HG02798 (cell line): ENCODE measurements around the gene PHLDA2.
"Not testable (repeated sequence)": the region's sequence is repeated elsewhere in the genome, so short reads cannot be mapped to it uniquely, and the experiment has no call there.

Source experiments
- ATAC-seq: cut with Tn5 transposase; IDR thresholded peaks from one replicate; pipeline ENCODE4 v1.9.1; 2021; ENCODE audit warnings: mild to moderate bottlenecking; ENCODE audit not compliant: unreplicated experiment, poor library complexity

The PHLDA2 gene

DNA sequence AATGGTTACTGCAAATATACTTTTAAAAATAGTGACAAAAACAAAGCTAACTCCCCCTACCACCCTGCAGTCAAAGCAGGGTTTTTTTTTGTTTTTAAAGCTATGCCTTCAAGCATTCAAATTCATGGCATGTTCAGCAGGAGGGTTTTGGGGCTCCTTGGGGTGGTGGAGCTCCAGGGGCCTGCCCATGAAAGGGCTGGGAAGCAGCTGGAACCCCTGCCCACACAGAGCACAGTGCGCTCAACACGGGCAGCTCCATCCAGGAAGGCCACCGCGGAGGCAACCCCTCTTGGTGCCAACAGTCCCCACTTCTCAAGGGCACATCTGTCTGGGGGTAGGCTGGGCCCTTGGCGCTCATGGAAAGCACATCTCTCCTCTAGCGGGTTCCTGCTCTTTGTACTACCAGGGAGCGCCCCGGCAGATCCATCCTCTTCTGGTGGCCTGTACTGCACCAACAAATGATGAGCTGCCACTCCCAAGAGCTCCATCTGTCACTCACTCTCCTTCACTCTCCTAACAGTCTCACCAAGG lies 16.6 kb upstream of the PHLDA2 start:
- no peak for ATAC-seq

GRCh38 chr11:2945031-2945756 lies 16.0 kb upstream of the PHLDA2 start:
- no peak for ATAC-seq

GRCh38 chr11:2944530-2944929 lies 15.3 kb upstream of the PHLDA2 start:
- ATAC-seq, result no peak

GRCh38 chr11:2943711-2944118 lies 14.5 kb upstream of the PHLDA2 start:
- ATAC-seq, result no peak

DNA sequence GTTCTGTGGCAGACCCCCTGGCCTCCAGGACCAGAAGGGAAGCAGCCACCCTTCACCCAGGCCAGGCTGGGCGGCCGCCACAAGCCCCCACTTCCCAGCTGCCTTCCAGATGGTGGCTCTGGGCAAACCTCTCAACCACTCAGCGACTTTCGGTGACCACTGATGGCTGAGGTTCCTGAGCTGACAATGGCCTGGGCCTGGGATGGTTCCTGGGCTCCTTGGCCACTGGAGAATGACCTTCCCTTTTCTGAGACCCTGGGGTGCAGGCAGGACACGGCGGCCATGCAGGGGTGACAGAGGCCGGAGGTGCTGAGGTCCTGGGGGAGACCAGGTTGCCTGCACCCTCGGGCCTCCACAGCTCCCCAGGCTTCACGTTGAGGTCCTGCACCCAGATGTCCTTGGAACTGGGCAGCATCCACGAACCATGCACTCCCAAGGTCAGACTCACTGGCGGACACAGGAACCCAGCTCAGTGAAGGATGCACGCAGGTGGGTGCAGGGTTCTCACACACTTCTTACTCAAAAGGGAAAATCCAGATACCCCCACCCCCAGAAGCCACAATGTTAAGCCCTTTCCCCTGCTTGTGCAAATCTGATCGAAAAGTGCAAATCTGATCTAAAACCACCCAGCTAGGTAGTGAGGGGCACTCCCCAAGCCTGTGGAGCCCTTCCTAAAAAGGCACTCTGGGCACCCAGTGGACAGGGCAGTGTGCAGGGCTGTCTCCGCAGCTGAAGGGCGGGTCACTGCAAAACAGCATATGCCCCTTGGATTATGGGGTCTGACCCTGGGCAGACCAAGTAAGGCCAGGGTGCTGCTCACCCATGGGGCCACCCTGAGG lies 13.9 kb upstream of the PHLDA2 start:
- no peak for ATAC-seq

DNA sequence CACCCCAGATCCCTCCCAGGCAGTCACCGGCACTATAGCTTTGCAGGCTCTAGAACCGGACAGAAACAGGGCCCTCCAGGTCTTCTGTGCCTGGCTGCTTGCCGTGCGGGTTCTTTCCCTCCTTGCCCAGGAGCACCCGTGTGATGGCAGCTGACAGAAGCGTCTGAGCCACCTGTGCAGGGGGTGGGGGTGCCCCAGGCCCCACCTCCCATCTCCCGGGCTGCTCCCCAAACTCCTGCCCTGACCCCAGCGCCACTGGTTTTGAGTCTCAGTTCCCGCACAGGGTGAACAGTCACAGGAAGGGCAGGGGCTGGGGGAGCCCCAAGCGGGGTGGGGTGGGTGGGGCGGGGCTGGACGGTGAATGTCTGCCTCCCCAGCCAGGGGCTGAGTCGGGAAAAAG lies 13.2 kb upstream of the PHLDA2 start:
- ATAC-seq, result no peak

DNA sequence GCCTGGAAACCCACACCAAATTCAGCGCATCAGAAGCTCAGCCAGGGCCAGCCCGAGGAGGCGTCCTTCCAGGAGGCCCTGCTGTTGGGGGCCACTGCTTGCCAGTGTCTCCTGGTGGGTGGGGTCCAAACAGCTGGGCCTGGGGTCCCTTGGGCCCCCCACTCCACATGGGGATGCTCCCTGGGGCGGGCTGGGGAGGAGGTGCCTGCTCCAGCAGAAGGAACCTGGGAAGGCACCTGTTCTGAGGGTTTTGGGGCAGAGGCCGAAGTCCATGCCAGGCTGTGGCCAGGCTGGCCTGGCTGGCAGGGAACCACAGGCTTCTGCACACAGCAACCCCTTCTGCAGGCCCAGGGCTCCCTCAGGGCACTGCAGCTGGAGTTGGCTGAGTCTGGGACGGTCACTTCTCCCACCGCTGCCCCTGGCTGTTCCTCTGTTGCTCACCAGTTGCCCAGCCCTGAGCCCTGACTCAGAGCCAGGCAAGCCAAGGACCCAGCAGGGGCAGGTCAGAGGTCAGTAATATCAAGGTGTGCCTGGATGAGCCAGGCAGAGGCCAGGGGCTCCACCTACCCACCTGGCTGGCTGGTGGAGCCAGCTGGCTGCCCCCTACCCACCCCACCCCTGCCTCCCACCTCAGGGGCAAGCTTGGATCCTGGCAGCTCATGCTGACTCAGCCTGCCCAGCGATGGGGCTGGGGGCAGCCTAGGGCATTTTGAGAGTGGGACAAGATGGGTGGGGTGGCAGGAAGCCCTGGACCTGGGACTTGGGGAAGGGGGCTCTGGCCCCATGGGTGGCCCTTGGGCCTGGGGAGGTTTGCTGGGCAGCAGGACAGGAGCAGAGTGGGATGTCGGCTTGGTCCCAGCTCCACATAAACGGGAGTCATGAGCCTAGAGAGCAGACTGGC lies 12.0 kb upstream of the PHLDA2 start:
- ATAC-seq, result no peak

GRCh38 chr11:2940147-2940920 lies 11.1 kb upstream of the PHLDA2 start:
- no peak for ATAC-seq

GRCh38 chr11:2938458-2939418 lies 9.5 kb upstream of the PHLDA2 start:
- ATAC-seq, result not testable (repeated sequence)

GRCh38 chr11:2937641-2938457 lies 8.6 kb upstream of the PHLDA2 start:
- ATAC-seq, result not testable (repeated sequence)

DNA sequence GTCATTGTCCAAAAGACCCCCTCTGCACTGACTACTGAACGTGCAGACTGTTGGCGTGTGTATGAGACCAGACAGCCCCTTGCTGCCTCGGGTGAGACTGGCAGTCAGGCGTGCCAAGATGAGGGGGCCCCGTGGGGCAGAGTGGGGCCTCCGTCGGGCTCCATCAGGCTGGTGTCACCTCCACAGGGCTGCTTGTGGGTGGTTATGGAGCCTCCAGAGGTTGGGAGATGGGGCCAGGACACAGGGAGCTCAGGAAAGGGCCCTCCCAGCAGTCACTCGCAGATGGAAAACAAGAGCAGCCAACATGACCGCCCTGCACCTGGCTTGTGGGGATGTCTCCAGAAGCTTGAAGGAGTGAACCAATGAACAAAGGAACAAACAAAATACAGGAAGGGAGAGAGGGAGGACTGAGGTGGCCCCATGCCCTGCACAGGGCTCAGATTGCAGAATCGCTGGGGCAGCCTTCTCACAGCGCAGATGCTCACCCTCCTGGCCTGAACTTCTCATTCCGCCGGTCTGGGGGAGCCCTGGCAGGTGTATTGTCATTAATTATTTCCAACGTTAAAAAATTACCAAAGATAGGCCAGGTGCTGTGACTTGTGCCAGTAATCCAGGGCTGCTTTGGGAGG lies 5.5 kb upstream of the PHLDA2 start:
- no peak for ATAC-seq

DNA sequence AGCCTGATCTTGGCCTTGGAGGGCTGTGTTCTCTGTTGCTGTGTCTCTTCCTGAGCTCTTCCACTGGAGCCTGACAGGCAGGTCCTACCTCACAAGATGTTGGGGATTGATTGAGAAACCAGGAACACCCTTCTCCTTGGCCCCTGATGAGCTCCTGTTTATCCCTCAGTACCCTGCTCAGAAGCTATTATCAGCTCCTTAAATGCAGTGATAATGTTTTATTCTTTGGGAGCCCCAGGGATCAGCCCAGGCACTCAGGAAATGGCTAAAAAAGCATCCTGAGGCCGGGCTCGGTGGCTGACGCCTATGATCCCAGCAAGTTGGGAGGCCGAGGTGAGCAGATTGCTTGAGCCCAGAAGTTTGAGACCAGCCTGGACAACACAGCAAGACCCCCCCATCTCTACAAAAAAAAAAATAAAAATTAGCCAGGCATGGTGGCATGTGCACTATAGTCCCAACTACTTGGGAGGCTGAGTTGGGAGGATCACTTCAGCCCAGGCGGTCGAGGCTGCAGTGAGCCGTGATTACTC lies 4.9 kb upstream of the PHLDA2 start:
- no peak for ATAC-seq

- no peak for ATAC-seq
Measured at GRCh38 chr11:2933375-2934020, 4.3 kb upstream of the PHLDA2 start.

DNA sequence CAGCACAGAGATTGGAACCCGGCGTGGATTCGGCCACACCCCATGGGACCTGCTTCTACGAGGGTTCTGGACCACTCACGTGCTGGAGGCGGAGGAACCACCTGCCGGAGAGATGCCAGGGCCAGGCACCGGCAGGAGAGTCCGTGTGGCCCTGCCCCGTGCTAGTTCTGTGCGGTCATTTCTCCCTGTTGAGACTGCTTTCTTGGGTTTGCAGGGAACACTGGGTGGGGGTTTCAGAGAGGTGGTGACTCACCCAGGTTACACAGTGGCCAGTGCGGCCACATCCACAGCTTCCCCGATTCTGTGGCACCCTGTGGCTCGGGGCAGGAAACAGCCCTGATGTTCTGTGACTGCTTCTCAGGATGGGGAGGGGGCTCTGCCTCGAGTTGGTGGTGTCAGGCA lies 3.6 kb upstream of the PHLDA2 start:
- ATAC-seq, result no peak

DNA sequence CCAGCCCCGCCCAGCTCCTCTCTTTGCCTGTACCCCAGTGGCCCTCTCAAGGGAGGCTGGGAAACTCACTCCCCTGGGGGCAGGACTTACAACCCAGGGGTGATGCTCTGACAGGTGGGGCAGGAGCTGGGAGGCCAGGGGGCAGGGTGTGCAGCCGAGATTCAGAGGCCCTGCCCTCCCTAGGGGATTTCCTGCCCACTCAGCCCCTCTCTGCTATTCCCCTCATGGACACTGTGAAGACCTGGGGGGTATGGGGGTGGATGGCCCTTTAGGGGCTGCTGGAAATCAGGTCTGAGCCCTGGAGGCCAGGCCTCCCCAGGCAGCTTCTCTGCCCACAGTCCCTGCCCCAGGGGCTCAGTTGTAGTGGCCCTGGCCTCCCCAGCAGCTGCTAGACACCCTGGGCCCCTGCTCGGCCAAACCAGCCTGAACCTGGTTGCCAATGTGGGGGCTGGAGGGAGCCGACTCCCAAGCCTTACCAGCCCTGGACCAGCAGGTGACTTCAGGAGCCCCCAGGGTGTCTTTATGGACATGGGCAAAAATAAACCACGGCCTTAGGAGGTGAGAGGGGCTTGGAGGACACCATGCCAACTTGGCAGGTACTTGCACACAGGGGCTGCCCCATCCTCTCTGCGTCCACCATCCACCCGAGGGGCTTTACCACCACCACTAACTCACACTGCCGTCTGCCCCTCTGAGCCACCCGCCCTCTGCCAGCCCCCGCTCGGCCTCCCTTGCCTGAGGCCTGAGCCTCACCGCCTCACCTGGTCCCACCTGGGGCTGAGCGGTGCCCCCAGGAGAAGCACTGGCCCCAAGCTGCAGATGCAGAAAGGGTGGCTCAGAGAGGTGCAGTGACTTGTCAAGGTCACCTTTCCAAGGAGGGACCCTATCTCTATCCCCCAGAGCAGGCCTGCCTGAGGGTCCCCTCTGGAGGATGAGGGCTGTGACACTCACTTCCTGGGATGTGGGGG lies 2.8 kb upstream of the PHLDA2 start:
- ATAC-seq, result no peak

DNA sequence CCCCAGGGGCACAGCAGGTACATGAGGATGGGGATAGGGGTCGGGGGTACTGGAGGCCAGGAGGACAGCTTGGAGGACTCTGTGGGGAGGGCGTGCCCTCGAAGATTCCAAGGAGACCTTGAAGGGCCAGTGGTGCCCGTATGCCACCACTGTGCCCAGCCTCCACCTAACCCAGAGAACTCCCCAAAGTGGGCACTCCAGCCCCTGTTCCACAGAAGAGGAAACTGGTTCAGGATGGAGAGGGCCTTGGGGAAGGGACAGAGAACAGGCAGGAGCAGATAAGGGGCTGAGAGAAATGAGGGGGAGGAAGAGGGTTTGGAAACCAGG lies 2.2 kb upstream of the PHLDA2 start:
- ATAC-seq, result no peak
